GM21723 (cell line): ENCODE results near the gene SMYD3.

Experiments used
- ATAC-seq: cut with Tn5 transposase; IDR thresholded peaks from one replicate; pipeline ENCODE4 v1.9.1; 2021; ENCODE audit warnings: mild to moderate bottlenecking, moderate library complexity; ENCODE audit not compliant: unreplicated experiment

SMYD3 gene

DNA sequence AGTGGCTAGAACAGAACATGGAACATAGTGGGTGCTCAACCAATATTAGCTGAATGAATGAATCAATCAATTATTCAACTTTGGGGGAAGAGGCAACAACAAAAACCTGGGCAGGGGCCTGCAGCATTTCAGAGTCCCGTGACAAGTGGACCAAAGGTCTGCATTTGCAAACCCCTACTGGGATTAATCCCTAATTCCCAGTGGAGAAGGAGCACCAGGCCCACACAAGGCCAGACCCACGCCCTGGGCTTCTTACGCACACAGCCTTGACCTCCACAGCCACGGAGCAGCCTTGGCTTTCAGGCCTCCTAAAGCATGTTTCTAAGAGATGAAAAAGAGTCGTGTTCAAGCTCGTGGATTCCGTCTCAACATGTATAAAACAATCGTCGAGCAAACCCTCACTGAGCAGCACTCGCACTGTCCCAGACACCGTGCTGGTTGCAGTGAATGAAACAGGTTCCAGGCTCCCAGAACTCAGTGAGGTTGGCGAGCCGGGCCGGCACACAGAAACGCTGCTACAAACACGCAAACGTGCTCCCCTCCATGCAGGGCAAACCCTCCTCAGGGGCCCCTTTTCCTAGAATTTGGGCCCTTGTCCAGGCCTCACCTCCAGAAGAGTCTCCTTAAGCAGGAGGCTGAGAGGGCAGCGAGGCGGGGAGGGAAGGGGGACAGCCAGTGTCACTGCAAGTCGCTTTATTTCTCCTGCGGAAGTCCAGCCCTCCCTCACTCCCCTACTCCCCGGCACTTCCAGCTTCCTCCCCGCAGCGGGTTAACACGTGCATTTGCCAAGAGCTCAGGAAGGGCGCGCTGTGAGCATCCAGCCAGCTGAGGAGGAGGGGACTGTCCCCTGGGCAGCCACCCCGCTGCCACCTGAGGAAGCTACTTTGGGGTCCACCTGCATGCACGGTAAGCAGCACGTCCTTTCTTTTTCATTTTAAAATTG, 795.8 kb downstream of the SMYD3 start:
- no peak for ATAC-seq

DNA sequence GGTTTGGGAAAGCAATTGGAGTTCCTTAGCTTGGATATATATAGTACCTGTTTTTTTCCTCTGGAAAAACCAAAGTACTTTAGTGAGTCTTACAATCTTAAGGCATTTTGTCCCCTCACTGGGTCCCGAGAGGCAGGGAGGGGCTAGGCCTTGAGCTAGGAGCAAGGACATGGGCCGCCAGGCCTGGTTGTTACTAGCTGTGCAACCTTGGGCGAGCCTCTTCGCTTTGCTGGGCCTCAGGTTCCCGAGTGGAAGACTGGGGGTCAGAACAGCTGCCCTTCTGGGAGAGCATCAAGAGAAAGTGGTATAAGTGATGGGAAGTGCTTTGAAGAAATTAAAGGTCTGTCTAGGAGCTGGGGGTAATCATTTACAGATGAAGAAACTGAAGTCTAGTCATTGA, 799.1 kb downstream of the SMYD3 start:
- no peak for ATAC-seq

DNA sequence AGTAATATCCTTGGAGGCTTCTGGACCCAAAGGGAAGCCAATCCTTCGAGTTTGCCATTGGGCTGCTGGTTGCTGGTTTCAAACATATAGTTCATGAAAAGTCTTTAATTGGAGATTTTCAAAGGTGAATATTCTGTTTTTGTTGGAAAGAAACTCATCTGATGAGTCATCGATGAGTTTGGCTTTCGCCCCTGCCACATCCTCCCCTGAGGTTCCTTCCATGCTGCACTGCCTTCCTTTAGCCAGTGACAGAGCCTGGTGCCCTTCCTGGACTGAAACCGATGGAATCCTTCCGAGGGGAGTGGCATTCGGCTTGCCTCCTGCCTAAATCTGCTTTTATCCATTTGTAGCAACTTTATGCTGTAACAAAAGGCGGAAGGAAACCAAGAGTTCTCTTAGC, 802.3 kb downstream of the SMYD3 start:
- no peak for ATAC-seq

DNA sequence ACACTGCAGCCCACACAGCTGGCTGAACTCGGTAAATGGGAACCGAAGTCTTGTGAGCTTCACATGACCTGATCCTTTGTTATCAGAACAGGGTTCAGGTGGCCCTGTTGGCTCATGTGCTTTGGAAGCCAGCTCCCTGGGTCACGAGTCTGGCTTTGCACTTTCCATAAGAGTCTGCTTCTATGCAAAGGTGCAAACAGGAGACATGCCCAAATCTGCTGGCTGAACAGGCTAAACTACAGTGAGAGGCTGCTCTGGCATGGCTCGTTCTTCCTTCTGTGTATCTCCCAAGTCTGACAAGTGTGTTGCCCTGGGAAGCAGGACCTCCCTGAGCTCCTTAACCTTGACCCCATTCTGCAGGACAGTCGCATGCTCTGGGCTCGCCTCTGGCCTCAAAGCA, 802.7 kb downstream of the SMYD3 start:
- no peak for ATAC-seq

DNA sequence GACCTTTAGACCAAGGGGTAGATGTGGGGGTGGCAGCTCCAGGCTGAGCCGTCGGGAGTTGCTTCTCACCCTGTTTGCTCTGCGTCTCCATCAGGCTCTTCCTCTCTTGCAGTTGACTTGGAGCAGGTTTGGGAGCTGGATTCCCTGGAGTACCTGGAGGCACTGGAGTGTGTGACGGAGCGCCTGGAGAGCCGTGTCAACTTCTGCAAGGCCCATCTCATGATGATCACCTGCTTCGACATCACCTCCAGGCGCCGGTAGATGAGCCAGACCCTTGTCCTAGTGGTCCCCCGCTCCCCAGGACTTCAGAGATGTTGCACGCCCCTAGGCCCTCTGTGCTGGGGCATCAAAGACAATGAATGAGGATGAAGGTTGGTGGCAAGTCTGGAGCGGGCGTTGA, 804.7 kb downstream of the SMYD3 start:
- ATAC-seq = no peak

DNA sequence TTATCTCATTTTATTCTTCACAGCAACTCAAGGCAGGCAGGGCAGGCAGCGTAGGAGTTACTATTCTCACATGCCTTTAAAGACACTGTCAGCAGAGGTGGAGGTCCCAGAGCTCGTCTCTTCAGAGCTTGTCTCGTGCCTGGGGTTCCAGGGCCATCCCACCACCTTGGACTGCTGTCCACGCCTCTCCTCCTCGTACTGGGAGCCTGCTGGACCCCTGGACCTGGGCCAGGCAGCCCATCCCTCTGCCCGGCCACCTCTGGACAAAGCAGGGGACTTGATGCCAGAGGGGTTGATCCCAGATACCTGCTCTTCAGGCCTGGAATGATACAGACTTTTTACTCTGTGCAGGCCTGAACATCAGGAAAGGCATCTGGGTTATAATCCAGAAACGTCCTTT, 805.4 kb downstream of the SMYD3 start:
- ATAC-seq = no peak

DNA sequence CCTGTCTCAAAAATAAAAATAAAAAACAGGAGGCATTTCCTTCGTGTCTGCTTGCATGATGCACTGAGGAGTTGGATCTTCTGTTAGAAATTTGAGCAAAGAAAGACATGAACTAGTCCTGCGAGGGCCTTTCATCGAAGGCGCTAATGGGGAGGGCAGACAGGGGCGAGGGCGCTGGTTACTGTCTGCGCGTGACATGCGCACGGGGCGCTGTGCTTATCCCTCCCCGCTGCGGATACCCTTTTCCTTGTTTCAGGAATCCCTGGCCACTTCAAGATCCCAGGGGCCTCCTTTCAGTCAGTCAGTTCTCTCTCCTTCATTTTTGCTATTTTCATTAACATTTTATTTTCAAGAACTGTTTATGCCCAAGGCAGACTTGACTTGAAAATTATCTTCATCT, 806.4 kb downstream of the SMYD3 start:
- no peak for ATAC-seq
